CD4-positive, alpha-beta T cell (primary cell): ENCODE measurements around the gene KCNQ1. TPM values are rescaled to one million over a fixed set of nuclear protein-coding genes. Genes with fewer than 3 reads are reported as not detected.

Source experiments
- ATAC-seq: fragments of 200-7000 bp; cut with Tn5 transposase; one replicate; pipeline ENCODE4 v1.10.0; 2022; ENCODE audit warnings: mild to moderate bottlenecking; ENCODE audit not compliant: poor library complexity
- CTCF ChIA-PET: fragments of 350-600 bp; sonication (Branson Sonifier 250); formaldehyde crosslinking; loops from one replicate; lab custom pipeline; 2021; ENCODE audit warnings: antibody characterized with exemption, inconsistent platforms; lab: Charles Lee
- POLR2A ChIA-PET: fragments of 350-600 bp; sonication (Branson Sonifier 250); formaldehyde crosslinking; loops from one replicate; lab custom pipeline; 2021; ENCODE audit warnings: antibody characterized with exemption, inconsistent platforms; lab: Charles Lee
- DNase-seq, 14 experiments: peaks; one replicate each; pipeline ENCODE4 v3.0.0-alpha.2; 2013 to 2020; ENCODE audit warnings: mixed read lengths in 2 of 14
- H3K27ac ChIP-seq, 2 donors: one replicate each; pipeline versions ENCODE4 v1.5.1 to v1.7.0; 2013; ENCODE audit warnings: low read length in 2 of 2, low read depth in 1 of 2, mild to moderate bottlenecking in 1 of 2
- H3K27me3 ChIP-seq, 2 experiments: 1 replicate in 1 of 2; 2 replicates in 1 of 2; pipeline versions ENCODE4 v1.6.1 to v1.7.0; 2013; ENCODE audit warnings: low read length in 2 of 2, control low read depth in 1 of 2, mild to moderate bottlenecking in 1 of 2, moderate library complexity in 1 of 2; ENCODE audit not compliant: insufficient read depth in 2 of 2, control insufficient read depth in 1 of 2
- H3K36me3 ChIP-seq: one replicate; pipeline ENCODE4 v1.6.1; 2013; ENCODE audit warnings: low read length, control low read depth; ENCODE audit not compliant: insufficient read depth
- H3K4me1 ChIP-seq: one replicate; pipeline ENCODE4 v1.6.1; 2013; ENCODE audit warnings: low read length, control low read depth; ENCODE audit not compliant: insufficient read depth
- H3K4me3 ChIP-seq: one replicate; pipeline ENCODE4 v1.5.1; 2013; ENCODE audit warnings: mild to moderate bottlenecking, low read length, moderate library complexity
- H3K9me3 ChIP-seq, 2 experiments: 1 replicate in 1 of 2; 2 replicates in 1 of 2; pipeline versions ENCODE4 v1.6.1 to v1.7.0; 2013; ENCODE audit warnings: low read length in 2 of 2, mild to moderate bottlenecking in 2 of 2, control low read depth in 1 of 2, moderate library complexity in 1 of 2; ENCODE audit not compliant: control insufficient read depth in 1 of 2, insufficient read depth in 1 of 2
- H3K27ac Mint-ChIP-seq: one replicate; pipeline ENCODE4 v1.8.0; 2020; ENCODE audit warnings: mixed read lengths
- H3K27me3 Mint-ChIP-seq: one replicate; pipeline ENCODE4 v1.8.0; 2021; ENCODE audit warnings: mixed read lengths
- H3K36me3 Mint-ChIP-seq: one replicate; pipeline ENCODE4 v1.8.0; 2021; ENCODE audit warnings: low read depth, mixed read lengths
- H3K4me1 Mint-ChIP-seq: one replicate; pipeline ENCODE4 v1.8.0; 2021; ENCODE audit warnings: low read depth, mixed read lengths
- H3K4me3 Mint-ChIP-seq: one replicate; pipeline ENCODE4 v1.8.0; 2020; ENCODE audit warnings: mild to moderate bottlenecking, mixed read lengths
- H3K9me3 Mint-ChIP-seq: one replicate; pipeline ENCODE4 v1.8.0; 2020; ENCODE audit warnings: mixed read lengths
- CTCF ChIP-seq: fragments of 200-600 bp; IDR thresholded peaks from one replicate; pipeline ENCODE4 v1.8.0; 2022; ENCODE audit warnings: antibody characterized with exemption, mild to moderate bottlenecking
- intact Hi-C, 2 experiments: fragments of 100-400 bp; cut with DNase I in 1 of 2; cut with micrococcal nuclease in 1 of 2; formaldehyde crosslinking; loops; one replicate each; pipeline versions ENCODE4 v1.15.1 to v1.9.0; 2023 to 2025; cut with DNase I, micrococcal nuclease
- total RNA-seq, 174 experiments: library from RNA in 2 of 174; stranded (reverse) in 2 of 174; gene quantifications; one replicate each; pipeline ENCODE4 v1.2.3 and lab custom pipeline; 2021 to 2026

Gene KCNQ1
- total RNA-seq, 2 experiments from 2014 or later, result 31.3 to 33.1 TPM

GRCh38 chr11:2436013-2436520, 8.7 kb upstream of the KCNQ1 start:
- no peak overlapping the region for H3K27ac ChIP-seq
- no peak overlapping the region for H3K27ac Mint-ChIP-seq
- DNase-seq, result no peak
- ATAC-seq, result no peak
- no peaks in the 10 kb centered on the region for H3K36me3 ChIP-seq
- CTCF ChIA-PET, result no interaction called here
- TF ChIP-seq CTCF, result no peak
- H3K4me3 ChIP-seq, result no peak overlapping the region
- H3K27me3 ChIP-seq, result no peaks in the 10 kb centered on the region
- no peaks in the 10 kb centered on the region for H3K27me3 Mint-ChIP-seq
- intact Hi-C loops, result no loop called here
- H3K4me3 Mint-ChIP-seq, result no peak overlapping the region
- peaks cover 0 to 5% of the 10 kb centered on the region in 2 experiments for H3K9me3 ChIP-seq
- POLR2A ChIA-PET, result no interaction called here
- no peaks in the 10 kb centered on the region for H3K9me3 Mint-ChIP-seq
- H3K4me1 Mint-ChIP-seq, result no peaks in the 10 kb centered on the region
- peaks cover 3% of the 10 kb centered on the region for H3K4me1 ChIP-seq
- H3K36me3 Mint-ChIP-seq, result no peaks in the 10 kb centered on the region

GRCh38 chr11:2436521-2437031, 8.2 kb upstream of the KCNQ1 start:
- intact Hi-C loops, result no loop called here
- peaks cover under 1% of the 10 kb centered on the region for H3K4me1 Mint-ChIP-seq
- no peaks in the 10 kb centered on the region for H3K27me3 Mint-ChIP-seq
- H3K27me3 ChIP-seq, result no peaks in the 10 kb centered on the region
- DNase-seq, result no peak
- no peaks in the 10 kb centered on the region for H3K36me3 ChIP-seq
- no peak overlapping the region for H3K27ac Mint-ChIP-seq
- TF ChIP-seq CTCF, result no peak
- ATAC-seq, result no peak
- no peak overlapping the region for H3K4me3 ChIP-seq
- H3K9me3 Mint-ChIP-seq, result no peaks in the 10 kb centered on the region
- peaks cover 3% of the 10 kb centered on the region for H3K4me1 ChIP-seq
- no peaks in the 10 kb centered on the region for H3K36me3 Mint-ChIP-seq
- H3K27ac ChIP-seq, result no peak overlapping the region
- H3K9me3 ChIP-seq, result peaks cover 0 to 5% of the 10 kb centered on the region in 2 experiments
- CTCF ChIA-PET, result no interaction called here
- POLR2A ChIA-PET, result no interaction called here
- H3K4me3 Mint-ChIP-seq, result no peak overlapping the region

GRCh38 chr11:2437516-2437915, 7.3 kb upstream of the KCNQ1 start:
- ATAC-seq, result no peak
- intact Hi-C loops, result no loop called here
- Histone ChIP-seq H3K36me3 (no peaks in the 10 kb centered on the region), H3K9me3 (peaks cover 0 to 5% of the 10 kb centered on the region in 2 experiments), H3K27me3 (no peaks in the 10 kb centered on the region), H3K4me1 (peaks cover 7% of the 10 kb centered on the region), H3K4me3 (no peak overlapping the region), H3K27ac (no peak overlapping the region)
- TF ChIP-seq CTCF, result no peak
- POLR2A ChIA-PET, result no interaction called here
- Mint-ChIP-seq H3K27me3 (no peaks in the 10 kb centered on the region), H3K27ac (no peak overlapping the region), H3K9me3 (no peaks in the 10 kb centered on the region), H3K4me3 (no peak overlapping the region), H3K36me3 (no peaks in the 10 kb centered on the region), H3K4me1 (peaks cover 10% of the 10 kb centered on the region)
- DNase-seq, result no peak
- CTCF ChIA-PET, result no interaction called here
